Natural killer cell (primary cell): ENCODE results near the gene CSNK1A1. TPM values are rescaled to one million over a fixed set of nuclear protein-coding genes. Genes with fewer than 3 reads are reported as not detected.
A peak's percentile ranks its signal among the peaks of the same experiment; 100 is the strongest.

Experiments used
- ATAC-seq, 3 donors: fragments of 150-1000 bp in 2 of 3; fragments of 200-7000 bp in 1 of 3; cut with Tn5 transposase; 1 replicate in 1 of 3; 2 replicates in 2 of 3; pipeline ENCODE4 v1.10.0; 2021; ENCODE audit warnings: mild to moderate bottlenecking in 2 of 3, moderate library complexity in 2 of 3
- DNase-seq, 2 donors: peaks; one replicate each; pipeline versions ENCODE4 v3.0.0 to v3.0.0-alpha.2; 2013 to 2021; ENCODE audit warnings: mixed read lengths in 1 of 2
- H3K27ac ChIP-seq: one replicate; pipeline ENCODE4 v1.5.1; 2013; ENCODE audit warnings: mild to moderate bottlenecking, low read length
- H3K27me3 ChIP-seq: one replicate; pipeline ENCODE4 v1.6.1; 2013; ENCODE audit warnings: low read length; ENCODE audit not compliant: control insufficient read depth, insufficient read depth
- H3K36me3 ChIP-seq: one replicate; pipeline ENCODE4 v1.6.1; 2013; ENCODE audit warnings: low read length; ENCODE audit not compliant: control insufficient read depth, insufficient read depth
- H3K4me1 ChIP-seq: one replicate; pipeline ENCODE4 v1.6.1; 2013; ENCODE audit warnings: low read length; ENCODE audit not compliant: control insufficient read depth, insufficient read depth
- H3K4me3 ChIP-seq: one replicate; pipeline ENCODE4 v1.5.1; 2013; ENCODE audit warnings: low read length
- H3K9me3 ChIP-seq: one replicate; pipeline ENCODE4 v1.6.1; 2013; ENCODE audit warnings: low read length; ENCODE audit not compliant: control insufficient read depth, insufficient read depth
- H3K27ac Mint-ChIP-seq, 2 donors: one replicate each; pipeline ENCODE4 v1.8.0; 2022; ENCODE audit warnings: mild to moderate bottlenecking in 2 of 2, mixed read lengths in 2 of 2, moderate library complexity in 1 of 2
- H3K27me3 Mint-ChIP-seq, 2 donors: one replicate each; pipeline ENCODE4 v1.8.0; 2022; ENCODE audit warnings: low read depth in 2 of 2, mixed read lengths in 2 of 2
- H3K36me3 Mint-ChIP-seq: one replicate; pipeline ENCODE4 v1.8.0; 2022; ENCODE audit warnings: mixed read lengths
- H3K4me1 Mint-ChIP-seq, 2 donors: one replicate each; pipeline ENCODE4 v1.8.0; 2022; ENCODE audit warnings: mixed read lengths in 2 of 2
- H3K4me3 Mint-ChIP-seq: one replicate; pipeline ENCODE4 v1.8.0; 2022; ENCODE audit warnings: mild to moderate bottlenecking, moderate library complexity, mixed read lengths
- H3K9me3 Mint-ChIP-seq, 2 donors: one replicate each; pipeline ENCODE4 v1.8.0; 2022; ENCODE audit warnings: mixed read lengths in 2 of 2
- CTCF ChIP-seq: fragments of 200-600 bp; IDR thresholded peaks from one replicate; pipeline ENCODE4 v1.8.0; 2022; ENCODE audit warnings: antibody characterized with exemption
- WGBS: methylation state at CpG from one replicate; pipeline ENCODE4 v1.1.7; 2013; ENCODE audit warnings: missing lambda C conversion rate; ENCODE audit not compliant: insufficient coverage; 5-methylcytosine and 5-hydroxymethylcytosine counted together
- intact Hi-C: fragments of 100-400 bp; cut with micrococcal nuclease; formaldehyde crosslinking; loops from one replicate; pipeline ENCODE4 v1.14.2; 2022
- total RNA-seq, 4 donors: library from RNA; stranded (reverse); fragments of 120-200 nt in 1 of 4; gene quantifications; one replicate each; pipeline versions ENCODE4 v1.2.3 to v1.2.4, GENCODE V29; 2013 to 2022

Gene CSNK1A1
- total RNA-seq, 3 donors from 2014 or later (not counting 1 experiment from before 2014, with no cell fraction given): 183 to 209 (median 206) TPM

GRCh38 chr5:149528281-149529060, 22.8 kb downstream of the CSNK1A1 start:
- peak overlapping the region; percentile 11 for H3K4me3 Mint-ChIP-seq
- peak overlapping the region; percentile 0 to 17 for H3K27ac Mint-ChIP-seq
- no peaks in the 10 kb centered on the region for H3K27me3 ChIP-seq
- no peaks in the 10 kb centered on the region for H3K9me3 Mint-ChIP-seq
- peaks cover 66 to 69% of the 10 kb centered on the region in 2 donors for H3K4me1 Mint-ChIP-seq
- ATAC-seq: no peak
- WGBS: 77% methylated on average over 4 of the region's 4 CpGs
- H3K27ac ChIP-seq: no peak overlapping the region
- intact Hi-C loops: no loop called here
- no peaks in the 10 kb centered on the region for H3K36me3 Mint-ChIP-seq
- H3K36me3 ChIP-seq: peaks cover 11% of the 10 kb centered on the region
- H3K27me3 Mint-ChIP-seq: no peaks in the 10 kb centered on the region
- no peak for DNase-seq
- no peak for TF ChIP-seq CTCF
- H3K4me1 ChIP-seq: peaks cover 20% of the 10 kb centered on the region
- H3K9me3 ChIP-seq: no peaks in the 10 kb centered on the region
- H3K4me3 ChIP-seq: no peak overlapping the region

- no peaks in the 10 kb centered on the region for H3K27me3 Mint-ChIP-seq
- no peak overlapping the region for H3K27ac ChIP-seq
- peaks cover 66 to 67% of the 10 kb centered on the region in 2 donors for H3K4me1 Mint-ChIP-seq
Observed at GRCh38 chr5:149526845-149527590, 24.2 kb downstream of the CSNK1A1 start.

GRCh38 chr5:149521739-149522685, 29.2 kb downstream of the CSNK1A1 start:
- ATAC-seq (peak; percentile 50 to 85 (median 73)), DNase-seq (no peak)
- intact Hi-C loops: no loop called here
- H3K4me1 Mint-ChIP-seq: peaks cover 83 to 91% of the 10 kb centered on the region in 2 donors
- H3K27ac Mint-ChIP-seq: peak overlapping the region; percentile 77 to 83
- no peak overlapping the region for H3K4me3 ChIP-seq
- H3K27me3 ChIP-seq: no peaks in the 10 kb centered on the region
- no peaks in the 10 kb centered on the region for H3K9me3 Mint-ChIP-seq
- WGBS: 92% methylated on average over 14 of the region's 15 CpGs
- H3K4me1 ChIP-seq: peaks cover 23% of the 10 kb centered on the region
- peaks cover 31% of the 10 kb centered on the region for H3K36me3 ChIP-seq
- peak overlapping the region; percentile 4 for H3K4me3 Mint-ChIP-seq
- no peak overlapping the region for H3K27ac ChIP-seq
- TF ChIP-seq CTCF: no peak
- H3K27me3 Mint-ChIP-seq: no peaks in the 10 kb centered on the region
- H3K9me3 ChIP-seq: no peaks in the 10 kb centered on the region
- H3K36me3 Mint-ChIP-seq: no peaks in the 10 kb centered on the region

More at GRCh38 chr5:149526845-149527590, 24.2 kb downstream of the CSNK1A1 start:
- ATAC-seq: peak in 2 of 3 donors; percentile 29 to 44
- Histone ChIP-seq H3K4me3 (no peak overlapping the region), H3K36me3 (peaks cover 21% of the 10 kb centered on the region), H3K9me3 (no peaks in the 10 kb centered on the region), H3K27me3 (no peaks in the 10 kb centered on the region), H3K4me1 (peaks cover 23% of the 10 kb centered on the region)
- H3K36me3 Mint-ChIP-seq: no peaks in the 10 kb centered on the region
- no peak for TF ChIP-seq CTCF
- intact Hi-C loops: no loop called here
- H3K9me3 Mint-ChIP-seq: no peaks in the 10 kb centered on the region
- H3K4me3 Mint-ChIP-seq: peak overlapping the region; percentile 67
- WGBS: 67% methylated on average over 11 of the region's 12 CpGs
- peak overlapping the region; percentile 0 to 17 for H3K27ac Mint-ChIP-seq
- DNase-seq: no peak
